Measurements from ENCODE around the gene ITIH3. TPM values are rescaled to one million over a fixed set of nuclear protein-coding genes. Genes with fewer than 3 reads are reported as not detected.

ITIH3 gene
- total RNA-seq, 4 donors from 2014 or later: 0.26 to 3.7 (median 1.3) TPM; not detected in 1

DNA sequence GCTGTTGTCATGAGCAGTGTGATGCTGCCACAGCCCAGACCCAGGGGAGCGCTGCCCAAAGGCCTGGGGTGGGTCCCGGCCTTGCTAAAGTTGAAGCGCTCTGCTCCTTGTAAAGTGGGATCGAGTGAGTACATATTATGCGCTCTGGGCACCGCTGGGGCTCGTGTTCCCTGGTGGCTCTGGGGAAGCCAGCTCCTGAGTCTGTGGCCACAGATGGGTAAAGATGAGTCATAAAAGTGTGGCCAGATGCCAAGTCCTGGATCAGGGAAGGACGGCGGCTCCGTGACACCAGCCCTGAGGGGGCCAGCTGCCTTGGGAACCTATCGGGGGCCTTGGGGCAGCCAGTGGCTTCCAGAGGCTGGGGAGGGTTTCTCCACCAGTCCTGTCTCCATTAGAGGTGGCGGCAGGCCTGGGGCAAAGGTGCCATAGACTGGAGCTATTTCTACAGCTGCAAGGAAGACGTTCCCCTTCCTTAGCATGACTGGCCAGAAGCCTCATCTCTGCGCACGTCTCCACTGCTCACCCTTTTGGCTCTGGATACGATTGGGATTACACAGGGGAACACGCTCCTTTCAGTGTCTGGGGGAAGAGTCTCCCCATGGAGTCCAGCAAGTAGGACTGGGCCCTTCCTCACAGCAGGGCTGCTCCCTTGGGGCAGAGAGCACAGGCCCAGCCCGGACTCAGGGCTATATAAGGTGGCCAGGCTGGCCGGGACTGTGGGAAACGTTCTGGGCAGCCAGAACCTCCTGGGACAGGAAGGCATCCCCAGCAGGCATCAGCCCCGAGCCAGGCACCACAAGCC lies 37.1 kb downstream of the ITIH3 start:
- 42 to 50% methylated on average over 9 to 10 of the region's 21 CpGs for WGBS, 2 donors
- Histone ChIP-seq H3K27ac (peak overlapping the region; percentile 32 to 81 (median 64)), H3K4me1 (peaks cover 0 to 54% (median 28%) of the 10 kb centered on the region in 3 donors), H3K9me3 (no peaks in the 10 kb centered on the region), H3K36me3 (peaks cover 0 to 8% (median 0%) of the 10 kb centered on the region in 3 donors), H3K4me3 (no peak overlapping the region), H3K27me3 (no peaks in the 10 kb centered on the region)
- intact Hi-C loops (cut with DNase I): no loop called here
- DNase-seq: no peak
- TF ChIP-seq POLR2A (IDR thresholded peaks at IDR 0.05) (no peak), CTCF (IDR thresholded peaks at IDR 0.05) (no peak)

DNA sequence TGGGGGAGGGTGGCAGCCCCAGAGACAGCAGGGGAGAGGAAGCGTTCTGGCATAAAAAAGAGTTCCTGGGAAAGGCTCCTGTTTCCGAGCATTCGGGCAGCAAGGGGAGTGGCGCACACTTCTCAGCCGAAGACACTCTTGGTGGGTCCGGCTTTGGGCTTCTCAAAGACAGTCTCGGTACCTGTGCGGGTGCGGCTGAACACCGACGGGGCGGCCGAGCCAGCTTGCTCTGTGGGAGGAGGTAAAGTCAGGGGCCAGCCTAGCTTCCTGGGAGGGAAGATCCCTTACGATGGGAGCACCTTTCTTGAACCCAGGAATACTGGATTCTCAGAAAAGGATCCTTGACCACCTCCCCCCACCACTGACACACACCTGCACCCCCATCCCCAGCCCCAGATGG lies 38.6 kb downstream of the ITIH3 start:
- Histone ChIP-seq H3K4me1 (peaks cover 0 to 60% (median 28%) of the 10 kb centered on the region in 3 donors), H3K36me3 (peaks cover 0 to 17% (median 0%) of the 10 kb centered on the region in 3 donors), H3K27ac (peak overlapping the region in 2 of 4 donors; percentile 56 to 77), H3K9me3 (no peaks in the 10 kb centered on the region), H3K4me3 (peak overlapping the region in 1 of 4 donors; percentile 31), H3K27me3 (no peaks in the 10 kb centered on the region)
- DNase-seq: no peak
- 86 to 96% methylated on average over 9 to 10 of the region's 14 CpGs for WGBS, 2 donors
- intact Hi-C loops (cut with DNase I): no loop called here
- TF ChIP-seq POLR2A (IDR thresholded peaks at IDR 0.05): no peak
- TF ChIP-seq CTCF (IDR thresholded peaks at IDR 0.05): no peak

- TF ChIP-seq CTCF (IDR thresholded peaks at IDR 0.05) (no peak), POLR2A (IDR thresholded peaks at IDR 0.05) (no peak)
- Histone ChIP-seq H3K9me3 (no peaks in the 10 kb centered on the region), H3K4me3 (peak within 1 kb of the TSS in 3 of 4 donors; percentile 17 to 48 (median 31)), H3K27me3 (no peaks in the 10 kb centered on the region), H3K4me1 (peaks cover 0 to 59% (median 28%) of the 10 kb centered on the region in 3 donors), H3K36me3 (peaks cover 0 to 28% (median 0%) of the 10 kb centered on the region in 3 donors), H3K27ac (peak within 1 kb of the TSS; percentile 32 to 77 (median 60))
- intact Hi-C loops (cut with DNase I): no loop called here
- WGBS, 2 donors: 63 to 68% methylated on average over 2 to 4 of the region's 11 CpGs
- DNase-seq: no peak
Measured at GRCh38 chr3:52834871-52835501, 40.4 kb downstream of the ITIH3 start, which contains the start of gene MUSTN1. Gene MUSTN1, minus strand, starts transcription at chr3:52835019. Its CDS starts 71 bp downstream, at chr3:52834948.

GRCh38 chr3:52835766-52836470 lies 41.3 kb downstream of the ITIH3 start:
- H3K4me1 ChIP-seq: peaks cover 0 to 51% (median 24%) of the 10 kb centered on the region in 3 donors
- no peaks in the 10 kb centered on the region for H3K27me3 ChIP-seq
- H3K36me3 ChIP-seq: peaks cover 0 to 38% (median 0%) of the 10 kb centered on the region in 3 donors
- no peak for DNase-seq
- intact Hi-C loops (cut with DNase I): no loop called here
- peak overlapping the region; percentile 32 to 77 (median 60) for H3K27ac ChIP-seq
- 69 to 82% methylated on average over 4 to 5 of the region's 8 CpGs for WGBS, 2 donors
- no peaks in the 10 kb centered on the region for H3K9me3 ChIP-seq
- no peak for TF ChIP-seq CTCF (IDR thresholded peaks at IDR 0.05)
- no peak for TF ChIP-seq POLR2A (IDR thresholded peaks at IDR 0.05)
- H3K4me3 ChIP-seq: peak overlapping the region in 1 of 4 donors; percentile 48

Data from esophagus squamous epithelium (tissue), 5 donors.